ENCODE measurements around the gene NEDD4.
"Not testable (repeated sequence)": the region's sequence is repeated elsewhere in the genome, so short reads cannot be mapped to it uniquely, and the experiment has no call there.

NEDD4 gene

GRCh38 chr15:56031402-56031801, 38.0 kb upstream of the NEDD4 start:
- no peak overlapping the region for H3K4me3 ChIP-seq (ENCODE audit: low read depth, low read length)
- ChIA-PET CTCF (interaction anchor here (0.8 to 1.2 kb wide), 4 partner anchors 8 to 23 kb away, joined by 3 to 5 read pairs (median 4); no protein-coding TSS in a partner anchor), POLR2A (no interaction called here)
- TF ChIP-seq CTCF (IDR thresholded peaks at IDR 0.05; ENCODE audit: insufficient read depth, low read length, missing control alignments), result no peak
- no peak for DNase-seq (ENCODE audit: low read depth, low spot score)

GRCh38 chr15:56028430-56028829, 35.0 kb upstream of the NEDD4 start:
- CTCF ChIA-PET, result no interaction called here
- POLR2A ChIA-PET, result no interaction called here
- DNase-seq (ENCODE audit: low read depth, low spot score), result no peak
- TF ChIP-seq CTCF (IDR thresholded peaks at IDR 0.05; ENCODE audit: insufficient read depth, low read length, missing control alignments), result no peak
- H3K4me3 ChIP-seq (ENCODE audit: low read depth, low read length), result no peak overlapping the region

GRCh38 chr15:56023160-56023559, 29.7 kb upstream of the NEDD4 start:
- H3K4me3 ChIP-seq (ENCODE audit: low read depth, low read length); DNase-seq (ENCODE audit: low read depth, low spot score); POLR2A ChIA-PET: not testable (repeated sequence)
- CTCF ChIA-PET, result interaction anchor here (1.1 kb wide), 1 partner anchor 177 kb away, joined by 4 read pairs; no protein-coding TSS in a partner anchor

DNA sequence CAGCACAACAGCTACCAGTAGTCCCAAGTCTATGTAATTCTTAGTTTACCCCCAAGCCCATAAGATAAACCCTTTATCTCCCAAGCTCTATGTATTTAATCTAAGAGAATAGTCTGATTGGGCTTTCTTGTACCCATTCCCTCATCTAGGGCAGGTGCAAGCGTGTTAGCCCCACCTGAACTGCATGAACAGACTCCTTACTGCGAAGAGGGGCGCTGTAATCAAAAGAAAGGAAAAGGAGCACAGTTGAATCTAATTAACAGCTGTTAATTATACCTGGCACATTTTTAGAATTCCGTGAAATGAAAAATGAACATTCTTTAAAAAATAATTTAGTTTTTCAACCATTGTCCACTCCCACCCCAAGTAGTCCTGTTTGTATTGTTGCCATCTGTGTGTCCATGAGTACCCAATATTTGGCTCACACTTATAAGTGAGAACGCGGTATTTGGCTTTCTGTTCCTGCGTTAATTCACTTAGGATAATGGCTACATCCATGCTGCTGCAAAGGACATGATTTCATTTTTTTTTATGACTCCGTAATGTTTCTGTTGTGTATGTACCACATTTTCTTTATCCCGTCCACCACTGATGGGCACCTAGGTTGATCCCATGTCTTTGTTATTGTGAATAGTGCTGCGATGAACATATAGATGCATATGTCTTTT, 26.5 kb upstream of the NEDD4 start:
- CTCF ChIA-PET, result no interaction called here
- no peak for TF ChIP-seq CTCF (IDR thresholded peaks at IDR 0.05; ENCODE audit: insufficient read depth, low read length, missing control alignments)
- no peak overlapping the region for H3K4me3 ChIP-seq (ENCODE audit: low read depth, low read length)
- POLR2A ChIA-PET, result no interaction called here
- no peak for DNase-seq (ENCODE audit: low read depth, low spot score)

DNA sequence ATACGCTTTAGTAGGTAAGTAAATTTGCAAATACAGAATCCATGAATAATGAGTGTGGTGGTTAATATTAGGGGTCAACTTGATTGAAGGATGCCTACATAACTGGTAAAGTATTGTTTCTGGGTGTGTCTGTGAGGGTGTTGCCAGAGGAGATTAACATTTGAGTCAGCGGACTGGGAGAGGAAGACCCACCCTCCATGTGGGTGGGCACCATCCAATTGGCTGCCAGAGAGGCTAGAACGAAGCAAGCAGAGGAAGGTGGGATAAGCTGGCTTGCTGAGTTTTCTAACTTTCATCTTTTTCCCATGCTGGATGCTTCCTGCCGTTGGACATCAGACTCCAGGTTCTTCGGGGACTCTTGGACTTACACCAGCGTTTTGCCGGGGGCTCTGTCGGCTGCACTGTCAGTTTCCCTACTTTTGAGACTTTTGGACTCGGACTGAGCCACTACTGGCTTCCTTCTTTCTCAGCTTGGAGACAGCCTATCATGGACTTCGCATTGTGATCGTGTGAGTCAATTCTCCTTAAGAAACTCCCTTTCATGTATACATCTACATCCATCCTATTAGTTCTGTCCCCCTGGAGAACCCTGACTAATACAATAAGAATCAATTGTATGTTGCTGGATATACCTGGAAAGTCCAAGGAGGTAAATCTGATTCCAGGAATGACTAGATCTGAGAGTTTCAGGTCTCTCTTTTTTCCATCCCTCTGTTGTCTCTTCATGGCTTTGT, 25.8 kb upstream of the NEDD4 start:
- CTCF ChIA-PET, result interaction anchor here (1.1 kb wide), 1 partner anchor 13 kb away, joined by 3 read pairs; no protein-coding TSS in a partner anchor
- no peak for TF ChIP-seq CTCF (IDR thresholded peaks at IDR 0.05; ENCODE audit: insufficient read depth, low read length, missing control alignments)
- POLR2A ChIA-PET, result no interaction called here
- no peak for DNase-seq (ENCODE audit: low read depth, low spot score)
- H3K4me3 ChIP-seq (ENCODE audit: low read depth, low read length), result no peak overlapping the region

- H3K4me3 ChIP-seq (ENCODE audit: low read depth, low read length), result no peak overlapping the region
- DNase-seq (ENCODE audit: low read depth, low spot score), result no peak
- POLR2A ChIA-PET, result no interaction called here
- no peak for TF ChIP-seq CTCF (IDR thresholded peaks at IDR 0.05; ENCODE audit: insufficient read depth, low read length, missing control alignments)
- CTCF ChIA-PET, result interaction anchor here (0.6 to 1.2 kb wide), 5 partner anchors 11 to 104 kb away, joined by 3 to 5 read pairs (median 3); no protein-coding TSS in a partner anchor
Observed at GRCh38 chr15:56017920-56018319, 24.5 kb upstream of the NEDD4 start.
